Activated CD4-positive, alpha-beta T cell treated with anti-CD3 and anti-CD28 coated beads for 48 hours (primary cell): ENCODE data around the gene TGIF1.
"Not testable (repeated sequence)": the region's sequence is repeated elsewhere in the genome, so short reads cannot be mapped to it uniquely, and the experiment has no call there.

Experiments
- DNase-seq: peaks from one replicate; pipeline ENCODE4 v3.0.0-alpha.2; 2020

TGIF1 gene

GRCh38 chr18:3457261-3457724, 7.3 kb downstream of the TGIF1 start:
- DNase-seq = no peak

GRCh38 chr18:3458378-3458777, 8.4 kb downstream of the TGIF1 start:
- no peak for DNase-seq

GRCh38 chr18:3458952-3459853, 9.2 kb downstream of the TGIF1 start:
- DNase-seq = peak; percentile 21

GRCh38 chr18:3460823-3461398, 10.9 kb downstream of the TGIF1 start:
- DNase-seq = no peak

GRCh38 chr18:3461704-3462103, 11.7 kb downstream of the TGIF1 start:
- DNase-seq = no peak

- no peak for DNase-seq
Measured at GRCh38 chr18:3463051-3463450, 13.1 kb downstream of the TGIF1 start.

- DNase-seq = no peak
Measured at GRCh38 chr18:3466045-3466444, 16.1 kb downstream of the TGIF1 start.

- DNase-seq = no peak
Measured at GRCh38 chr18:3466872-3467271, 16.9 kb downstream of the TGIF1 start.

GRCh38 chr18:3468066-3468705, 18.2 kb downstream of the TGIF1 start:
- no peak for DNase-seq

GRCh38 chr18:3468833-3469232, 18.9 kb downstream of the TGIF1 start:
- DNase-seq = no peak

GRCh38 chr18:3471141-3471648, 21.2 kb downstream of the TGIF1 start:
- no peak for DNase-seq

- not testable (repeated sequence) for DNase-seq
Measured at GRCh38 chr18:3472121-3472520, 22.1 kb downstream of the TGIF1 start.

GRCh38 chr18:3472681-3473544, 22.9 kb downstream of the TGIF1 start:
- DNase-seq = peak; percentile 10

GRCh38 chr18:3478262-3478978, 28.4 kb downstream of the TGIF1 start:
- DNase-seq = no peak

GRCh38 chr18:3479978-3480509, 30.1 kb downstream of the TGIF1 start:
- no peak for DNase-seq

- no peak for DNase-seq
Measured at GRCh38 chr18:3480827-3481573, 31.0 kb downstream of the TGIF1 start.

- peak; percentile 29 for DNase-seq
Measured at GRCh38 chr18:3481696-3482210, 31.8 kb downstream of the TGIF1 start.

GRCh38 chr18:3482258-3482657, 32.3 kb downstream of the TGIF1 start:
- DNase-seq = no peak

GRCh38 chr18:3485153-3486149, 35.5 kb downstream of the TGIF1 start:
- no peak for DNase-seq
